Nephron (organoid): Measurements from ENCODE around the gene YAP1.

Experiments
- H3K27ac Mint-ChIP-seq, 3 experiments: 2 replicates each; pipeline ENCODE4 v1.8.0; 2020; ENCODE audit warnings: mixed read lengths in 3 of 3, mild to moderate bottlenecking in 2 of 3, moderate library complexity in 1 of 3
- H3K27me3 Mint-ChIP-seq: 2 replicates; pipeline ENCODE4 v1.8.0; 2021; ENCODE audit warnings: low read depth, mild to moderate bottlenecking, moderate library complexity, mixed read lengths
- H3K36me3 Mint-ChIP-seq: 2 replicates; pipeline ENCODE4 v1.8.0; 2020; ENCODE audit warnings: low read depth, mixed read lengths
- H3K4me1 Mint-ChIP-seq: 2 replicates; pipeline ENCODE4 v1.8.0; 2020; ENCODE audit warnings: mixed read lengths
- H3K4me3 Mint-ChIP-seq, 3 experiments: 2 replicates each; pipeline ENCODE4 v1.8.0; 2020; ENCODE audit warnings: mild to moderate bottlenecking in 3 of 3, mixed read lengths in 3 of 3, moderate library complexity in 2 of 3
- H3K9me3 Mint-ChIP-seq: 2 replicates; pipeline ENCODE4 v1.8.0; 2020; ENCODE audit warnings: mixed read lengths
- TF ChIP-seq, protein P1 (sequence below), 3 experiments: fragments of 200-600 bp; sonication (generic); IDR thresholded peaks; one replicate each; pipeline ENCODE4 v1.5.0; 2021; ENCODE audit warnings: antibody characterized with exemption in 3 of 3; ENCODE audit not compliant: unreplicated experiment in 3 of 3

YAP1 gene

DNA sequence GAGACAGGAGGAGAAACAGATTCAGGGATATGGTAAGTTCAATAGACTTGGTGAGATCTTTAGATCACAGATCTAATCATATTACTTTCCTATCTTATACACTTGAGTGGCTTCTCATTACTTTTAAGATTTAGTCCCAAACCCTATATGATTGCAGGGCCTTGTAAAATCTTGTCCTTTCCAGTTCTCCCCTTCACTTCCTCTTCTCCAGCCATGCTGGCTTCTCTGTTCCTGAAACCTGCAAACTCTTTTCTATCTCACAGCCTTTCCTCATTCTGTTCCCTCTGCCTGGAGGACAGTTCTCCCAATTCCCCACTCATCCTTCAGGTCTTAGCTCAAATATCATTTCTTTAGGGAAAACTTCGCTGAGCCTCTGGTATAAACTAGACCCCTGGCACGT is 141.2 kb downstream of the YAP1 start:
- no peak overlapping the region for H3K27ac Mint-ChIP-seq
- H3K4me3 Mint-ChIP-seq, result no peak overlapping the region
- TF ChIP-seq, protein P1, sequence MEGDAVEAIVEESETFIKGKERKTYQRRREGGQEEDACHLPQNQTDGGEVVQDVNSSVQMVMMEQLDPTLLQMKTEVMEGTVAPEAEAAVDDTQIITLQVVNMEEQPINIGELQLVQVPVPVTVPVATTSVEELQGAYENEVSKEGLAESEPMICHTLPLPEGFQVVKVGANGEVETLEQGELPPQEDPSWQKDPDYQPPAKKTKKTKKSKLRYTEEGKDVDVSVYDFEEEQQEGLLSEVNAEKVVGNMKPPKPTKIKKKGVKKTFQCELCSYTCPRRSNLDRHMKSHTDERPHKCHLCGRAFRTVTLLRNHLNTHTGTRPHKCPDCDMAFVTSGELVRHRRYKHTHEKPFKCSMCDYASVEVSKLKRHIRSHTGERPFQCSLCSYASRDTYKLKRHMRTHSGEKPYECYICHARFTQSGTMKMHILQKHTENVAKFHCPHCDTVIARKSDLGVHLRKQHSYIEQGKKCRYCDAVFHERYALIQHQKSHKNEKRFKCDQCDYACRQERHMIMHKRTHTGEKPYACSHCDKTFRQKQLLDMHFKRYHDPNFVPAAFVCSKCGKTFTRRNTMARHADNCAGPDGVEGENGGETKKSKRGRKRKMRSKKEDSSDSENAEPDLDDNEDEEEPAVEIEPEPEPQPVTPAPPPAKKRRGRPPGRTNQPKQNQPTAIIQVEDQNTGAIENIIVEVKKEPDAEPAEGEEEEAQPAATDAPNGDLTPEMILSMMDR (IDR thresholded peaks at IDR 0.05; ENCODE audit: unreplicated experiment in 3 of 3), result no peak
- H3K4me1 Mint-ChIP-seq, result peaks cover 11% of the 10 kb centered on the region
- no peaks in the 10 kb centered on the region for H3K36me3 Mint-ChIP-seq
- H3K9me3 Mint-ChIP-seq, result peaks cover 2% of the 10 kb centered on the region
- no peaks in the 10 kb centered on the region for H3K27me3 Mint-ChIP-seq

GRCh38 chr11:102252339-102252891 is 142.2 kb downstream of the YAP1 start:
- Mint-ChIP-seq H3K36me3 (no peaks in the 10 kb centered on the region), H3K4me3 (no peak overlapping the region), H3K27me3 (no peaks in the 10 kb centered on the region), H3K4me1 (peaks cover 11% of the 10 kb centered on the region), H3K9me3 (peaks cover 2% of the 10 kb centered on the region), H3K27ac (no peak overlapping the region)
- TF ChIP-seq, protein P1 (IDR thresholded peaks at IDR 0.05; ENCODE audit: unreplicated experiment in 3 of 3), result no peak

- H3K27me3 Mint-ChIP-seq, result no peaks in the 10 kb centered on the region
- no peak overlapping the region for H3K4me3 Mint-ChIP-seq
- TF ChIP-seq, protein P1 (IDR thresholded peaks at IDR 0.05; ENCODE audit: unreplicated experiment in 3 of 3), result no peak
- H3K27ac Mint-ChIP-seq, result no peak overlapping the region
- H3K36me3 Mint-ChIP-seq, result no peaks in the 10 kb centered on the region
- H3K4me1 Mint-ChIP-seq, result peaks cover 11% of the 10 kb centered on the region
- H3K9me3 Mint-ChIP-seq, result peaks cover 2% of the 10 kb centered on the region
Observed at GRCh38 chr11:102253020-102253715, 142.9 kb downstream of the YAP1 start.

GRCh38 chr11:102254047-102254446 is 143.8 kb downstream of the YAP1 start:
- H3K4me1 Mint-ChIP-seq, result peaks cover 11% of the 10 kb centered on the region
- H3K27me3 Mint-ChIP-seq, result no peaks in the 10 kb centered on the region
- no peak overlapping the region for H3K4me3 Mint-ChIP-seq
- H3K27ac Mint-ChIP-seq, result no peak overlapping the region
- H3K36me3 Mint-ChIP-seq, result no peaks in the 10 kb centered on the region
- H3K9me3 Mint-ChIP-seq, result no peaks in the 10 kb centered on the region
- TF ChIP-seq, protein P1 (IDR thresholded peaks at IDR 0.05; ENCODE audit: unreplicated experiment in 3 of 3), result no peak

GRCh38 chr11:102256251-102256650 is 146.0 kb downstream of the YAP1 start:
- Mint-ChIP-seq H3K4me1 (peaks cover 11% of the 10 kb centered on the region), H3K27ac (no peak overlapping the region), H3K9me3 (no peaks in the 10 kb centered on the region), H3K4me3 (no peak overlapping the region), H3K36me3 (no peaks in the 10 kb centered on the region), H3K27me3 (no peaks in the 10 kb centered on the region)
- TF ChIP-seq, protein P1 (IDR thresholded peaks at IDR 0.05; ENCODE audit: unreplicated experiment in 3 of 3), result no peak

DNA sequence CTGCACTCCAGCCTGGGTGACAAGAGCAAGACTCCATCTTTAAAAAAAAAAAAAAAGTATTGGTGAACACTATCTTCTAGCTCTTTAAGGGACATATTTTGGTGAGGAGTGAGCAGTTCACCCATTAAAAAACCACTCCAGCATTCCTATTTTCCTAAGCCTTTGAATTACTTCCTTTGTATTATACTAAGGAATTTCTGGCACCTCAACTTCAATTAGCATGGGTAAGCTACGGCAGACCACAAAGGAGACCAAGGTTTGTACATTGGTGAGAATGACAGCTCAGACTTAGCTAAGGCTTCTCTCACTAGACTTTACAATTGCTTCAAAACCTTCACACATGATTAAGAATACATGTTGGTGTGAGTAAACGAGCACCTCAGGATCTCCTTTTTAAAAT is 150.0 kb downstream of the YAP1 start:
- Mint-ChIP-seq H3K27ac (no peak overlapping the region), H3K4me3 (no peak overlapping the region), H3K9me3 (no peaks in the 10 kb centered on the region), H3K27me3 (no peaks in the 10 kb centered on the region), H3K36me3 (no peaks in the 10 kb centered on the region), H3K4me1 (peaks cover 8% of the 10 kb centered on the region)
- TF ChIP-seq, protein P1 (IDR thresholded peaks at IDR 0.05; ENCODE audit: unreplicated experiment in 3 of 3), result no peak
